ENCODE data around the gene TACC2.

- TF ChIP-seq CTCF (conservative IDR thresholded peaks at IDR 0.05; ENCODE audit: low read length) (no peak), EZH2phosphoT487 (IDR thresholded peaks at IDR 0.05; ENCODE audit: borderline replicate concordance, low read depth, low read length) (no peak)
Measured at GRCh38 chr10:122265896-122266295, 276.9 kb downstream of the TACC2 start.

All from OCI-LY7 (cell line).